ENCODE measurements around the gene OR6C65. TPM values are rescaled to one million over a fixed set of nuclear protein-coding genes. Genes with fewer than 3 reads are reported as not detected.
"Not testable (repeated sequence)": the region's sequence is repeated elsewhere in the genome, so short reads cannot be mapped to it uniquely, and the experiment has no call there.

The OR6C65 gene
- total RNA-seq, 1 donor from 2014 or later: not detected

DNA sequence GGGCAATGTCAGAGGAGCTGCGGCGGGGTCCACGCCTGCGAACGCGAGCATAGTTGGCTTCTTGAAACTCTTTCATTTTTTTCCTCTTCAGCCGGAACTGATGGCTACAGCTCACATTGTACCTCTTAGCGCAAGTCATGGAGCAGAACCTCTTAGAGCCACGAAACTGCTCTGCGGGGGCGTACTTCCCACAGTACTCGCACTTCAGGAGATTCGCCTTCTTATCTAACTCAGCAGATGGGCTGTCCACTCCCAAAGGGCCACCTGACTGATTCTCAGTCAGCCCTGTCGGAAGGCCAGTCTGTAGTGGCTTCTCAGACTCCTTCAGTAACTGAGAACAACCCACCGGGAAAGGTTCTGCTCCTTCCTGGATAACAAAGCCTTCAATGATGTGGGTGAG is 11.8 kb downstream of the OR6C65 start:
- H3K27ac ChIP-seq (ENCODE audit: low read depth, low read length); H3K4me3 ChIP-seq (ENCODE audit: low read length in 3 of 3); H3K9me3 ChIP-seq (ENCODE audit: control insufficient read depth in 3 of 3, low read length in 3 of 3); H3K9ac ChIP-seq (ENCODE audit: low read depth in 1 of 3, low read length in 3 of 3); H3K36me3 ChIP-seq (ENCODE audit: control insufficient read depth in 3 of 3, insufficient read depth in 3 of 3, low read length in 3 of 3); H3K4me1 ChIP-seq (ENCODE audit: control insufficient read depth in 3 of 3, insufficient read depth in 3 of 3, low read length in 3 of 3); H3K27me3 ChIP-seq (ENCODE audit: control insufficient read depth in 3 of 3, insufficient read depth in 3 of 3, low read length in 3 of 3): not testable (repeated sequence)

DNA sequence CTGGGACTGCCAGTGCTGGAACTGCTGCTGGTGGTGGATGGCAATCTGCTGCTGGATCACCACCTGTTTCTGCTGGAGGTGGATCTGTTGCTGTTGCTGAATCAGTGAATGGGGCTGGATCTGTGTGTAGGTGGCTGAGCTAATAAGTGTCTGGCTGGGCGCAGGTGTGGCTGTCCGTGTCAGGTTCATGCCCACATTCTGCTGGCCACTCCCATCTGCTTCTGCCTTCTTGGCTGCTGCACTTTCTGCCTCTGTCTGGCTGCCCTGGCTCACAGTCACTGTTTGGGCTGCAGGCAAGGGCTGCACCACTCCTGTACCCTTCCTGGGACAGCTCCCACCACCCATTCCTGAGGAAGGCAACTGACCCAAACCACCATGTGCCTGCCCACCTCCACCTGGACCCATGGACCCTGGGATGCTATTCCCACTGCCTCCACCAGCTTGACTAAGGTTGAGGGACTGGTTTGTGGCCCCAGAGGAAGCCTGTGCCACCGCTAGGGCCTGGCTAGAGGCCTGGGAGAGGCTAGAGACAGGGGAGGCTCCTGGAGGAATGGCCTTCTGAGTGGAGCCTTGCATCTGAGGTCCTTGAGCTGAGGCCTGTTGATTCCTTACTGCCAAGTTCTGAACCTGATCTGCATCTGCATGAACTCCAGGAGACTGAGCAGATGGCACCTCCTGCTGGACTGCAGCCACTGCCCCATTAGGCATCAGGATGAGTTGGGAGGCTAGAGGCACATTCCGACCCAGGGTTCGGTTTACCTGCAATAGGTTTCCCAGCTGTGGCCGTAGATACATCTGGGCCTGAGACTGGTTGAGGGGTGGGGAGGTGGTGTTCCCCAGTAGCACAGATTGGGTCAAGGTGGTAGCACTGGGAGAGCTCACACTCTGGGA is 13.4 kb downstream of the OR6C65 start:
- not testable (repeated sequence) for H3K9me3 ChIP-seq (ENCODE audit: control insufficient read depth in 3 of 3, low read length in 3 of 3); H3K4me1 ChIP-seq (ENCODE audit: control insufficient read depth in 3 of 3, insufficient read depth in 3 of 3, low read length in 3 of 3); H3K36me3 ChIP-seq (ENCODE audit: control insufficient read depth in 3 of 3, insufficient read depth in 3 of 3, low read length in 3 of 3); H3K27ac ChIP-seq (ENCODE audit: low read depth, low read length); H3K27me3 ChIP-seq (ENCODE audit: control insufficient read depth in 3 of 3, insufficient read depth in 3 of 3, low read length in 3 of 3); H3K9ac ChIP-seq (ENCODE audit: low read depth in 1 of 3, low read length in 3 of 3); H3K4me3 ChIP-seq (ENCODE audit: low read length in 3 of 3)

DNA sequence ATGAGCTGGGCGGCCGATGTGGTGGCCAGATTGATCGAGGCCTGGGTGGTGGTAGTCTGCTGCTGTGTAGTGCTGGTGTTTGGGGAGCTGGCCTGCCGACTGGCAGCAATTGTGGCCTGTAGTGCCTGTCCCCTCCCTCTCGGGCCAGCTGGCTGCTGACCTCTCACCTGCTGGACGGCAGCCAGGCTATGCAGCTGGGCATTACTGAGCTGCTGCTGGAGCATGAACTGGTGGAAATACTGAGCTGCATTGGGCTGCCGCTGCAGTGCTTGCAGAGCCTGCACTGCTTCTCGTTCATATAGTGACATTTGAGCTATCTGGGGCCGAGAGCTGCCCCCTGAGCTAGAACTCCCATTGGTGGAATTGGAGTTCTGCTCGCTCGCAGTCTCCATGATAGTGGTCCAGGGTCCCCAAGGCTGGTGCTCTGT is 14.1 kb downstream of the OR6C65 start:
- not testable (repeated sequence) for H3K4me3 ChIP-seq (ENCODE audit: low read length in 3 of 3); H3K9ac ChIP-seq (ENCODE audit: low read depth in 1 of 3, low read length in 3 of 3); H3K9me3 ChIP-seq (ENCODE audit: control insufficient read depth in 3 of 3, low read length in 3 of 3); H3K4me1 ChIP-seq (ENCODE audit: control insufficient read depth in 3 of 3, insufficient read depth in 3 of 3, low read length in 3 of 3); H3K36me3 ChIP-seq (ENCODE audit: control insufficient read depth in 3 of 3, insufficient read depth in 3 of 3, low read length in 3 of 3); H3K27ac ChIP-seq (ENCODE audit: low read depth, low read length); H3K27me3 ChIP-seq (ENCODE audit: control insufficient read depth in 3 of 3, insufficient read depth in 3 of 3, low read length in 3 of 3)

DNA sequence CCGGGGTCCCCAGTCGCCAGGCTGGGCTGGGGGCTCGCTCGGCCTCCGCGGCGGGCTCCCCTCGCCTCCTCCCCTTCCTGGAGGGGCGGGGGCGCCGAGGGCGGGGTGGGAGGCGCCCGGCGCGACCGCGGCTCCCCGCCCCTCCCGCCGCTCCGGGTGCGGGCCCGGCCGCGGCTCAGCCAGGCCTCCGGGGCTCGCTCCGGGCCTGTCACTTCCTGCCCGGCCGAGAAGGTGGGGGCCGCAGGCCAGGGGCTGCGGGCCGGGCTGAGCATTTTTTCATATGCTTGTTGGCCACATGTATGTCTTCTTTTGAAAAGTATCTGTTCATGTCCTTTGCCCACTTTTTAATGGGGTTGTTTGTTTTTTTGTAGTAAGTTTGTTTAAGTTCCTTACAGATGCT is 14.6 kb downstream of the OR6C65 start:
- H3K36me3 ChIP-seq (ENCODE audit: control insufficient read depth in 3 of 3, insufficient read depth in 3 of 3, low read length in 3 of 3); H3K9ac ChIP-seq (ENCODE audit: low read depth in 1 of 3, low read length in 3 of 3); H3K27ac ChIP-seq (ENCODE audit: low read depth, low read length); H3K27me3 ChIP-seq (ENCODE audit: control insufficient read depth in 3 of 3, insufficient read depth in 3 of 3, low read length in 3 of 3); H3K4me1 ChIP-seq (ENCODE audit: control insufficient read depth in 3 of 3, insufficient read depth in 3 of 3, low read length in 3 of 3); H3K9me3 ChIP-seq (ENCODE audit: control insufficient read depth in 3 of 3, low read length in 3 of 3); H3K4me3 ChIP-seq (ENCODE audit: low read length in 3 of 3): not testable (repeated sequence)

- Histone ChIP-seq H3K9me3 (ENCODE audit: control insufficient read depth in 3 of 3, low read length in 3 of 3) (peaks cover 0 to 2% (median 0%) of the 10 kb centered on the region in 3 donors), H3K27me3 (ENCODE audit: control insufficient read depth in 3 of 3, insufficient read depth in 3 of 3, low read length in 3 of 3) (peaks cover 0 to 3% (median 0%) of the 10 kb centered on the region in 3 donors), H3K36me3 (ENCODE audit: control insufficient read depth in 3 of 3, insufficient read depth in 3 of 3, low read length in 3 of 3) (no peaks in the 10 kb centered on the region), H3K4me3 (ENCODE audit: low read length in 3 of 3) (no peak overlapping the region), H3K4me1 (ENCODE audit: control insufficient read depth in 3 of 3, insufficient read depth in 3 of 3, low read length in 3 of 3) (no peaks in the 10 kb centered on the region), H3K9ac (ENCODE audit: low read depth in 1 of 3, low read length in 3 of 3) (no peak overlapping the region), H3K27ac (ENCODE audit: low read depth, low read length) (no peak overlapping the region)
Observed at GRCh38 chr12:55416961-55417360, 16.6 kb downstream of the OR6C65 start.

DNA sequence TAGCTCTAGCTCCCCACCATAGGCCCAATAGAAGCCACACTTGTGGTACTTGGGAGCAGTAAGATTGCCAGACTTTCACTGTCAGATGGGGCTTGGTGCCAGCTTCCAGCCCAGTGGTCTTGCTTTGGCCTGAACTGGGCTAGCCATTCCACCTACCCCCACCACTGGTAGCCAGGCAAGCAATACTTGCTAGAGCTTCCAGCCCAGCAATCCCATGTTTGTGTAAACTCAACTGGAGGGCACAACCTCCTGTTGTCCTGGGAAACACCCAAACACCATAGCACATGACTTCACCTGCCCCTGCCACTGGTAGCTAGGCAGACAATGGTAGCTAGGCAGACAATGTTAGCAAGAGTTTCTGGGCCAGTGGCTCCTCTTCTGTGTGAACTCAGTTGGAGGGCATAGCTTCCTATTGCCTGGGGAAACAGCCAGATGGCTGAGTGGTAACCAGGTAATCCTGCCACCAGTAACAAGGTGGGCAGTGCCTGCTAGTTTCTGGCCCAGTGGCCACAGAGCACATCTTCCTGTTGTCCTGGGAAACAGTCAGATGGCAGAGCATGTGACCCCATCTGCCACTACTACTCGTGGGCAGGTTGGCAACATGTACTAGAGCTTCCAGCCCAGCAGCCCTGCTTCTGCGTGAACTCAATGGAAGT is 20.1 kb downstream of the OR6C65 start:
- Histone ChIP-seq H3K27me3 (ENCODE audit: control insufficient read depth in 3 of 3, insufficient read depth in 3 of 3, low read length in 3 of 3) (peaks cover 0 to 3% (median 0%) of the 10 kb centered on the region in 3 donors), H3K9me3 (ENCODE audit: control insufficient read depth in 3 of 3, low read length in 3 of 3) (peaks cover 0 to 2% (median 0%) of the 10 kb centered on the region in 3 donors), H3K4me3 (ENCODE audit: low read length in 3 of 3) (no peak overlapping the region), H3K27ac (ENCODE audit: low read depth, low read length) (no peak overlapping the region), H3K36me3 (ENCODE audit: control insufficient read depth in 3 of 3, insufficient read depth in 3 of 3, low read length in 3 of 3) (no peaks in the 10 kb centered on the region), H3K9ac (ENCODE audit: low read depth in 1 of 3, low read length in 3 of 3) (no peak overlapping the region), H3K4me1 (ENCODE audit: control insufficient read depth in 3 of 3, insufficient read depth in 3 of 3, low read length in 3 of 3) (no peaks in the 10 kb centered on the region)

DNA sequence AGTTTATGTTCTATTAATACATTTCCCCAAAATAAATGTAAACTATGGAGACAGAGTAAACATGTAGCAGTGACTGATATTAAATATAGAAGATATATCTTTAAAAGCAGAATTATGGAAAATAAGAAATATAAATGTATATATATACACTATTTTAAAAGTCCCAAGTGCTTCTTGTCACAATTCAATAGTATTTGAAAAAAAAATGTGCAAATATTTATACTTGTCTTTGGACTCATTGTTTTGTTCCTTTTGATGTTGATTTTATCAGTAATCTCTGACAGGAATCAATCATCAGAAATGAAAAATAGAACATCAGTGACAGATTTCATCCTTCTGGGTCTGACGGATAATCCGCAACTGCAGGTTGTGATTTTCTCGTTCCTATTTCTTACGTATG is 25.6 kb downstream of the OR6C65 start, which contains the start of gene OR6C76:
TSS of gene OR6C76 (plus strand) at position 301 of the 400 bp plus-strand sequence. CDS start at position 301, 0 bp downstream.
- Histone ChIP-seq H3K27ac (ENCODE audit: low read depth, low read length) (no peak within 1 kb of the TSS), H3K27me3 (ENCODE audit: control insufficient read depth in 3 of 3, insufficient read depth in 3 of 3, low read length in 3 of 3) (no peaks in the 10 kb centered on the region), H3K4me1 (ENCODE audit: control insufficient read depth in 3 of 3, insufficient read depth in 3 of 3, low read length in 3 of 3) (no peaks in the 10 kb centered on the region)

GRCh38 chr12:55428331-55429243 is 28.3 kb downstream of the OR6C65 start:
- H3K9me3 ChIP-seq (ENCODE audit: control insufficient read depth in 3 of 3, low read length in 3 of 3): no peaks in the 10 kb centered on the region
- H3K36me3 ChIP-seq (ENCODE audit: control insufficient read depth in 3 of 3, insufficient read depth in 3 of 3, low read length in 3 of 3): no peaks in the 10 kb centered on the region
- H3K27ac ChIP-seq (ENCODE audit: low read depth, low read length): no peak overlapping the region
- H3K27me3 ChIP-seq (ENCODE audit: control insufficient read depth in 3 of 3, insufficient read depth in 3 of 3, low read length in 3 of 3): no peaks in the 10 kb centered on the region
- no peak overlapping the region for H3K4me3 ChIP-seq (ENCODE audit: low read length in 3 of 3)
- no peaks in the 10 kb centered on the region for H3K4me1 ChIP-seq (ENCODE audit: control insufficient read depth in 3 of 3, insufficient read depth in 3 of 3, low read length in 3 of 3)
- H3K9ac ChIP-seq (ENCODE audit: low read depth in 1 of 3, low read length in 3 of 3): no peak overlapping the region

More for the DNA sequence above, 25.6 kb downstream of the OR6C65 start, which contains the start of gene OR6C76:
- Histone ChIP-seq H3K9me3 (ENCODE audit: control insufficient read depth in 3 of 3, low read length in 3 of 3) (no peaks in the 10 kb centered on the region), H3K4me3 (ENCODE audit: low read length in 3 of 3) (no peak within 1 kb of the TSS), H3K36me3 (ENCODE audit: control insufficient read depth in 3 of 3, insufficient read depth in 3 of 3, low read length in 3 of 3) (no peaks in the 10 kb centered on the region), H3K9ac (ENCODE audit: low read depth in 1 of 3, low read length in 3 of 3) (no peak within 1 kb of the TSS)

GRCh38 chr12:55441233-55441632 is 40.9 kb downstream of the OR6C65 start:
- H3K27me3 ChIP-seq (ENCODE audit: control insufficient read depth in 3 of 3, insufficient read depth in 3 of 3, low read length in 3 of 3); H3K4me1 ChIP-seq (ENCODE audit: control insufficient read depth in 3 of 3, insufficient read depth in 3 of 3, low read length in 3 of 3); H3K27ac ChIP-seq (ENCODE audit: low read depth, low read length); H3K9ac ChIP-seq (ENCODE audit: low read depth in 1 of 3, low read length in 3 of 3); H3K9me3 ChIP-seq (ENCODE audit: control insufficient read depth in 3 of 3, low read length in 3 of 3); H3K36me3 ChIP-seq (ENCODE audit: control insufficient read depth in 3 of 3, insufficient read depth in 3 of 3, low read length in 3 of 3); H3K4me3 ChIP-seq (ENCODE audit: low read length in 3 of 3): not testable (repeated sequence)
